Adrenal gland (tissue), 12 donors: Measurements from ENCODE around the gene NEBL. TPM values are rescaled to one million over a fixed set of nuclear protein-coding genes. Genes with fewer than 3 reads are reported as not detected.

ENCODE experiments used
- DNase-seq, 7 donors: peaks; one replicate each; pipeline ENCODE4 v3.0.0-alpha.2; 2019 to 2020
- H3K27ac ChIP-seq, 5 donors: fragments of 200-600 bp; sonication (generic) in 4 of 5; 1 replicate in 3 of 5; 2 replicates in 2 of 5; pipeline versions ENCODE4 v1.5.1 to v1.8.0; 2016 to 2020; ENCODE audit warnings: mild to moderate bottlenecking in 1 of 5
- H3K27me3 ChIP-seq: fragments of 200-600 bp; 2 replicates; pipeline ENCODE4 v1.8.0; 2021
- H3K36me3 ChIP-seq, 2 donors: fragments of 200-600 bp; replicated peaks in 1 of 2; 1 replicate in 1 of 2; 2 replicates in 1 of 2; pipeline versions ENCODE4 v1.5.1 to v1.8.0; 2018 to 2022
- H3K4me1 ChIP-seq, 2 donors: fragments of 200-600 bp; replicated peaks in 1 of 2; 1 replicate in 1 of 2; 2 replicates in 1 of 2; pipeline versions ENCODE4 v1.5.1 to v1.8.0; 2018 to 2021
- H3K4me3 ChIP-seq, 4 donors: fragments of 200-600 bp; sonication (generic) in 3 of 4; one replicate each; pipeline ENCODE4 v1.5.1; 2016 to 2018
- H3K9me3 ChIP-seq, 3 donors: fragments of 200-600 bp; sonication (generic) in 1 of 3; replicated peaks in 1 of 3; 1 replicate in 2 of 3; 2 replicates in 1 of 3; pipeline versions ENCODE4 v1.5.1 to v1.8.0; 2016 to 2021
- POLR2A ChIP-seq, 2 donors: fragments of 450-650 bp; IDR thresholded peaks; one replicate each; pipeline ENCODE4 v1.6.1; 2017; ENCODE audit warnings: antibody characterized with exemption in 2 of 2, mild to moderate bottlenecking in 2 of 2, moderate library complexity in 1 of 2
- WGBS, 4 donors: extraction: QIAGEN DNeasy Blood & Tissue Kit in 2 of 4; methylation state at CpG; one replicate each; pipeline versions ENCODE4 v1.1.5 to v1.1.7; 2013 to 2017; 5-methylcytosine and 5-hydroxymethylcytosine counted together
- intact Hi-C, 2 donors: fragments of 100-400 bp; cut with DNase I; formaldehyde crosslinking; loops; one replicate each; pipeline versions ENCODE4 v1.14.1 to v1.15.0; 2022 to 2023
- polyA plus RNA-seq, 3 donors: library from polyadenylated mRNA; stranded (reverse); fragments of 200-250 nt in 2 of 3; fragments of 350-450 nt in 1 of 3; fragmentation: Illumina TruSeq in 1 of 3; extraction: RNeasy Lipid Tissue Mini Kit (QIAGEN cat#74804) in 1 of 3; gene quantifications; one replicate each; pipeline ENCODE4 v1.2.3, GENCODE V29; 2013 to 2014
- total RNA-seq, 9 donors: library from RNA; depleted of rRNA in 4 of 9; stranded (reverse); fragments of >200 nt in 4 of 9; fragments of 120-200 nt in 1 of 9; fragmentation: NEBNext Ultra II Directional in 1 of 9; extraction: Animal tissue kit (Norgen Biotek cat#: 25700) in 1 of 9; gene quantifications; one replicate each; pipeline versions ENCODE4 v1.1.0 to v1.2.4, GENCODE V29; 2013 to 2023
- TF ChIP-seq, protein P1 (sequence below), 6 experiments: fragments of 450-650 bp in 4 of 6; fragments of 200-600 bp in 2 of 6; sonication (generic) in 1 of 6; IDR thresholded peaks; 1 replicate in 5 of 6; 2 replicates in 1 of 6; pipeline versions ENCODE4 v1.5.1 to v1.8.0; 2016 to 2021; ENCODE audit warnings: antibody characterized with exemption in 6 of 6, mild to moderate bottlenecking in 2 of 6, moderate library complexity in 1 of 6
- donor health status: healthy with polysubstance abuse.
- donor health status: Bipolar disorder and iron deficiency.
- donor health status: DM: yes; HTN: yes; CAD: no.
- donor health status: DM: no; HTN: no; CAD: no.
- donor health status: DM: no; HTN: no; CAD: no.
- donor health status: DM: yes; HTN: yes; CAD: no.

Gene NEBL
- total and polyA plus RNA-seq, 12 donors, result 3.4 to 26.4 (median 7.2) TPM

DNA sequence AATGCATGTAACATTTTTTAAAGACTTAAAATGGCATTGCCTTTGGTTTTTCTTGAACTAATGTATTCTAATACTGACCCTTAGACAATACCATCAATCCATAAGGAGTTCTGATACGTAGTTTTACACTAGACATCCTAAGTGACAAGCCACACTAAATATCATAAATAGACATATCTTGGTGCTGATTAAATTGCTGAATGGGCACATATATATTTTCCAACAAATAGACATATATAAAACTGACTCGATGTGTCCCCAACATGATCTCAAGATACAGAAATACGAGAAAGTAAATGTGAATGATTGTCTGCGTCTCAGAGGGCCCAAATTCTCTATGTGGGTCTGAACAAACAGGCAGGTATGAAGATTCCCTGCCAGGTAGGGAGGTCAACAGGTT lies 99.8 kb downstream of the NEBL start:
- intact Hi-C loops, result no loop called here
- 45 to 78% (median 61%) methylated on average over 4 of the region's 4 CpGs for WGBS, 4 donors

DNA sequence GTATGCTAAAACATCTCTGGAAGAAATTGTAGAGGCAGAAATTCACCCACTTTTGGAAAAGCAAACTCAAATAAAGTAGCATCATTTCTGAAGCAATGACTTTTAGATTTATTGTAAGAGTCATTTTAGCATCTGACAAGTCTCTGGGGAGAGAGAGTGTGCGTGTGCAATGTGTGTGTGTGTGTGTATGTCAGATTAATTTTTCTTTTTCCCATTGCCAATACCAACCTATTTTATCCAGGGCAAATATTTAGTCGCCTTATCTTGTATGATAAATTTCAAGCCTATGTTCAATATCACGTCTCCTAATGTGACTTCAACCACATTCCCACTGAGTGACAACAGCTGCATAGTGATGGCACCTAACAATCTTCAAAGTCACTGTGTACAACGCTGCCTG lies 101.7 kb downstream of the NEBL start:
- intact Hi-C loops, result no loop called here
- Histone ChIP-seq H3K9me3 (no peaks in the 10 kb centered on the region), H3K27ac (no peak overlapping the region), H3K27me3 (no peaks in the 10 kb centered on the region), H3K4me1 (no peaks in the 10 kb centered on the region), H3K4me3 (no peak overlapping the region), H3K36me3 (no peaks in the 10 kb centered on the region)
- DNase-seq, result no peak
- TF ChIP-seq, protein P1, sequence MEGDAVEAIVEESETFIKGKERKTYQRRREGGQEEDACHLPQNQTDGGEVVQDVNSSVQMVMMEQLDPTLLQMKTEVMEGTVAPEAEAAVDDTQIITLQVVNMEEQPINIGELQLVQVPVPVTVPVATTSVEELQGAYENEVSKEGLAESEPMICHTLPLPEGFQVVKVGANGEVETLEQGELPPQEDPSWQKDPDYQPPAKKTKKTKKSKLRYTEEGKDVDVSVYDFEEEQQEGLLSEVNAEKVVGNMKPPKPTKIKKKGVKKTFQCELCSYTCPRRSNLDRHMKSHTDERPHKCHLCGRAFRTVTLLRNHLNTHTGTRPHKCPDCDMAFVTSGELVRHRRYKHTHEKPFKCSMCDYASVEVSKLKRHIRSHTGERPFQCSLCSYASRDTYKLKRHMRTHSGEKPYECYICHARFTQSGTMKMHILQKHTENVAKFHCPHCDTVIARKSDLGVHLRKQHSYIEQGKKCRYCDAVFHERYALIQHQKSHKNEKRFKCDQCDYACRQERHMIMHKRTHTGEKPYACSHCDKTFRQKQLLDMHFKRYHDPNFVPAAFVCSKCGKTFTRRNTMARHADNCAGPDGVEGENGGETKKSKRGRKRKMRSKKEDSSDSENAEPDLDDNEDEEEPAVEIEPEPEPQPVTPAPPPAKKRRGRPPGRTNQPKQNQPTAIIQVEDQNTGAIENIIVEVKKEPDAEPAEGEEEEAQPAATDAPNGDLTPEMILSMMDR (IDR thresholded peaks at IDR 0.05), result no peak
- TF ChIP-seq POLR2A (IDR thresholded peaks at IDR 0.05), result no peak
- WGBS, 4 donors, result 85 to 89% (median 87%) methylated on average over 4 of the region's 4 CpGs

More for the DNA sequence above, 99.8 kb downstream of the NEBL start:
- H3K27me3 ChIP-seq, result no peaks in the 10 kb centered on the region
- H3K9me3 ChIP-seq, result no peaks in the 10 kb centered on the region
- H3K4me1 ChIP-seq, result no peaks in the 10 kb centered on the region
- no peak for TF ChIP-seq POLR2A (IDR thresholded peaks at IDR 0.05)
- TF ChIP-seq, protein P1 (IDR thresholded peaks at IDR 0.05), result no peak
- H3K36me3 ChIP-seq, result no peaks in the 10 kb centered on the region
- H3K4me3 ChIP-seq, result no peak overlapping the region
- no peak overlapping the region for H3K27ac ChIP-seq
- no peak for DNase-seq

DNA sequence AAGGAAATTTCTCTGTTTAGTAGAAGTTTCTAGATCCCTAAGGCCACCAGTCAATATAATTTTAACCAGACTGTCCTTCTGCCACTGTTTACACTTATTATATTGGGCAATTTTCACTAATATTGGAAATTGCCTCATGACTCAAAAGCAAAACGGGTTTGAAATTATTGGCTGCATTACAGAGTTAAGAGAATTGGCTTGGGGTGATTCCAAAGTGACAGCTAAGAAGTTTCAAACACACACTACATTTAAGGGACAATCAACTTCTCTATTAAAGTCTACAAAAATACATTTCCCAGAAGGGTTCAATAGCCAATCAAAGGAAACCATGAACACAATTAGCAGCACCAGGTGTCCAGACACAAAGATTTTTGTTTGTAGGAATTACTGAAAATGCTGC lies 111.9 kb downstream of the NEBL start:
- no peaks in the 10 kb centered on the region for H3K36me3 ChIP-seq
- H3K4me3 ChIP-seq, result no peak overlapping the region
- 64 to 81% (median 69%) methylated on average over 1 of the region's 1 CpG for WGBS, 4 donors

DNA sequence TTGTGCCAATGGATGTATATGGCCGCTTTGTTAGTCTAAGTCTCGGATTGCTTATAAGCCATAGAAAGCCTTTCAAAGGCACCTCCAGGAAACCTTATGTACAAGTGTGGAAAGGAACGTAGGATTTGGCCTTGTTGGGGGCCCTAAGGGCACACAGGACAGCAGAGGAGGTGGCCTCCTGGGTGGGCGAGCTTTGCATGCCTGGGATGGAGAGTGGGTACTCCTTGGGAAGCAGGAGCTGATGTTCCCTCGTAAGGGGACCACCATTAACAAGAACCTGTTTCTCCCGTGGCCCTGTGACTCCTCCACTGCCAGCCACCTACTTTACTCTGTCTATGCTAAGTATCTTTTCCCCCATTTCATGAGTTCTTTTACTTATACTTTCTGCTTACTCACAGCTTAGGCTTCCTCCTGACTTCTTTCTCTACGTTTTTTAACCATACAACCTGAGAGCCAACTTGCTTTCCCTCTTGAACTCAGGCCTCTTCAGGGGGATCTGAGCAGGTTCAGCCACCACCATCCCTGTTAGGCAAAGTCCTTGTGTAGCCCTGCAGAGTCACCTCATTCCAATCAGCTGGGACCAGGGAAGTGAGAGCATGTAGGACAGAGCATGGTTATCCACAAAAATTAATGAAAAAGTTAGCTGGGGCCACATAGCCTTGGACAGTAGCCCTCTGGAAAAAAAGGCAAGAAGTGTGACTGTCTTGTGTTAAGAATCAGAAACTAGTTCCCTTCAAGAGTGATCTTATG lies 118.9 kb downstream of the NEBL start:
- 76 to 92% (median 83%) methylated on average over 7 of the region's 7 CpGs for WGBS, 4 donors
- intact Hi-C loops, result no loop called here
- DNase-seq, result no peak
- Histone ChIP-seq H3K4me3 (no peak overlapping the region), H3K9me3 (no peaks in the 10 kb centered on the region), H3K4me1 (no peaks in the 10 kb centered on the region), H3K36me3 (no peaks in the 10 kb centered on the region), H3K27ac (no peak overlapping the region), H3K27me3 (no peaks in the 10 kb centered on the region)
- TF ChIP-seq, protein P1 (IDR thresholded peaks at IDR 0.05), result no peak
- no peak for TF ChIP-seq POLR2A (IDR thresholded peaks at IDR 0.05)

More for the DNA sequence above, 111.9 kb downstream of the NEBL start:
- intact Hi-C loops, result no loop called here
- no peak for DNase-seq
- H3K4me1 ChIP-seq, result no peaks in the 10 kb centered on the region
- no peaks in the 10 kb centered on the region for H3K27me3 ChIP-seq
- H3K27ac ChIP-seq, result no peak overlapping the region
- TF ChIP-seq, protein P1 (IDR thresholded peaks at IDR 0.05), result no peak
- no peak for TF ChIP-seq POLR2A (IDR thresholded peaks at IDR 0.05)
- H3K9me3 ChIP-seq, result peaks cover 0 to 5% (median 0%) of the 10 kb centered on the region in 3 donors
